ENCODE data around the gene CLCN1. TPM values are rescaled to one million over a fixed set of nuclear protein-coding genes. Genes with fewer than 3 reads are reported as not detected.

Gene CLCN1
- total RNA-seq, 3 donors from 2014 or later (not counting 1 experiment from before 2014, with no cell fraction given) = 0.16 to 0.19 TPM; not detected in 1

DNA sequence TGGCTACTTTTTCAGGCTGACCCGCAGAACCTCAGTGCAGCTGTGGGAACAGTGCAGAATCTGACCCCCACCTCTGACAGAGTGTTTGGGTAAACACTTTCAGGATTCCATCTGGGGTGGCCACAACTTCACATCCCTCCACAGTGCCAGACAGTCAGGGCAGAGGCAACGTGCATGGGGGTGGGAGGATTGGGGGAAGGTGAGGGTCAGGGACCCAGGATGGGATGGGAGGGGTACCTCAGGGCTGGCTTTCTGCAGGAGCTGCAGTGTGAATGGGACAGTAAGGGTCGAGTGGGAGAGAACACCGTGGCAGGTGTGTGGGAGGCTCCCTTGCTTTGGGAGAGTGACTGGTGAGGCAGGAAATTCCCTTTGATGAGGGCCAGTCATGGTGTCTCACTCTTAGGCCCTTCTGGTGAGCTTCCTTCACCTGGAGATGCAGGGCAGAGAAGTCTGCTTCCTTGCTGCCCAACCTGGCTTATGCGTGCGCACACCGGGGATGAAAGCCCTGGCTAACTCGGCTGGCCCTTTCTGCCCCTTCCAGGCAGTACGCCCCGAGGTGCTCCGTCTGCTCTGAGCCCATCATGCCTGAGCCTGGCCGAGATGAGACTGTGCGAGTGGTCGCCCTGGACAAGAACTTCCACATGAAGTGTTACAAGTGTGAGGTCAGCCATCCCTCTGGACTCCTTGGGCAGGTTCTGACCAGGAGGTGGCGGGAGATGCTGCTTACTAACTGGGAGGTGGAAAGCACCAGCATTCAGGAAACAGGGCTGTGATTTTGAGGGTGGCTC, 73.6 kb downstream of the CLCN1 start:
- H3K27ac ChIP-seq (ENCODE audit: low read length) = no peak overlapping the region
- no peaks in the 10 kb centered on the region for H3K27me3 ChIP-seq (ENCODE audit: control insufficient read depth, insufficient read depth, low read length)
- DNase-seq = no peak
- H3K4me1 ChIP-seq (ENCODE audit: control insufficient read depth, insufficient read depth, low read length) = peaks cover 28% of the 10 kb centered on the region
- ATAC-seq = no peak
- no peaks in the 10 kb centered on the region for H3K9me3 Mint-ChIP-seq
- peaks cover 0 to 13% of the 10 kb centered on the region in 2 donors for H3K4me1 Mint-ChIP-seq
- peaks cover 50% of the 10 kb centered on the region for H3K36me3 ChIP-seq (ENCODE audit: control insufficient read depth, insufficient read depth, low read length)
- WGBS (ENCODE audit: insufficient coverage) = 87% methylated on average over 15 of the region's 15 CpGs
- TF ChIP-seq, protein P1, sequence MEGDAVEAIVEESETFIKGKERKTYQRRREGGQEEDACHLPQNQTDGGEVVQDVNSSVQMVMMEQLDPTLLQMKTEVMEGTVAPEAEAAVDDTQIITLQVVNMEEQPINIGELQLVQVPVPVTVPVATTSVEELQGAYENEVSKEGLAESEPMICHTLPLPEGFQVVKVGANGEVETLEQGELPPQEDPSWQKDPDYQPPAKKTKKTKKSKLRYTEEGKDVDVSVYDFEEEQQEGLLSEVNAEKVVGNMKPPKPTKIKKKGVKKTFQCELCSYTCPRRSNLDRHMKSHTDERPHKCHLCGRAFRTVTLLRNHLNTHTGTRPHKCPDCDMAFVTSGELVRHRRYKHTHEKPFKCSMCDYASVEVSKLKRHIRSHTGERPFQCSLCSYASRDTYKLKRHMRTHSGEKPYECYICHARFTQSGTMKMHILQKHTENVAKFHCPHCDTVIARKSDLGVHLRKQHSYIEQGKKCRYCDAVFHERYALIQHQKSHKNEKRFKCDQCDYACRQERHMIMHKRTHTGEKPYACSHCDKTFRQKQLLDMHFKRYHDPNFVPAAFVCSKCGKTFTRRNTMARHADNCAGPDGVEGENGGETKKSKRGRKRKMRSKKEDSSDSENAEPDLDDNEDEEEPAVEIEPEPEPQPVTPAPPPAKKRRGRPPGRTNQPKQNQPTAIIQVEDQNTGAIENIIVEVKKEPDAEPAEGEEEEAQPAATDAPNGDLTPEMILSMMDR (IDR thresholded peaks at IDR 0.05) = no peak
- no peaks in the 10 kb centered on the region for H3K9me3 ChIP-seq (ENCODE audit: control insufficient read depth, insufficient read depth, low read length)
- intact Hi-C loops (cut with micrococcal nuclease) = no loop called here
- no peaks in the 10 kb centered on the region for H3K36me3 Mint-ChIP-seq
- H3K27me3 Mint-ChIP-seq (ENCODE audit: low read depth in 2 of 2) = no peaks in the 10 kb centered on the region
- H3K27ac Mint-ChIP-seq = peak overlapping the region in 1 of 2 donors; percentile 65
- no peak overlapping the region for H3K4me3 ChIP-seq (ENCODE audit: low read length)
- H3K4me3 Mint-ChIP-seq = no peak overlapping the region

DNA sequence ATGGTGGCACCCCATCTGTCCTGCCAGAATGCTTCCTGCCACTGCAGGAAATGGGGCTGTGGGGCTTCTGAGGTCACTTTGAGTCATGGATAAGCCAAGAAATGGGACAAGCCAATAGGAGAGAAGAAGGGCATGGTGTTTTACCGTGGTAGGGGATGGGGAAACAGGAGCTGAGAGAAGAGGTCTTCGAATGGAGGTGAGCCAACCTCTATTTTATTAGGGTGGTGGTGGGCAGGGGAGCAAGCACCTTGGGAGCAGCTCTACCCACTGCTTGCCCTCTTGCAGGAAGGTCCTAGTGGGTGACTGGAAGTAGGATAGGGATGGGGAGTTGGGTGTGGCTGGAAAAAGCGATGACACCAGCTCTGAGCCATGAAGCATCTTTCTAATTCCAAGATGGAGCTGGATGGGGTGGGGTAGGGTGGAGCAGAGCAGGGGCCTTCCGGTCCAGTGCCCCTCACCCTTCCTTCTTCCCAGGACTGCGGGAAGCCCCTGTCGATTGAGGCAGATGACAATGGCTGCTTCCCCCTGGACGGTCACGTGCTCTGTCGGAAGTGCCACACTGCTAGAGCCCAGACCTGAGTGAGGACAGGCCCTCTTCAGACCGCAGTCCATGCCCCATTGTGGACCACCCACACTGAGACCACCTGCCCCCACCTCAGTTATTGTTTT, 74.3 kb downstream of the CLCN1 start:
- Histone ChIP-seq H3K27me3 (ENCODE audit: control insufficient read depth, insufficient read depth, low read length) (no peaks in the 10 kb centered on the region), H3K4me3 (ENCODE audit: low read length) (no peak overlapping the region), H3K4me1 (ENCODE audit: control insufficient read depth, insufficient read depth, low read length) (peaks cover 27% of the 10 kb centered on the region), H3K9me3 (ENCODE audit: control insufficient read depth, insufficient read depth, low read length) (no peaks in the 10 kb centered on the region), H3K27ac (ENCODE audit: low read length) (no peak overlapping the region), H3K36me3 (ENCODE audit: control insufficient read depth, insufficient read depth, low read length) (peaks cover 50% of the 10 kb centered on the region)
- H3K27me3 Mint-ChIP-seq (ENCODE audit: low read depth in 2 of 2) = no peaks in the 10 kb centered on the region
- H3K4me3 Mint-ChIP-seq = no peak overlapping the region
- TF ChIP-seq, protein P1 (IDR thresholded peaks at IDR 0.05) = no peak
- ATAC-seq = no peak
- WGBS (ENCODE audit: insufficient coverage) = 92% methylated on average over 10 of the region's 10 CpGs
- no peaks in the 10 kb centered on the region for H3K36me3 Mint-ChIP-seq
- intact Hi-C loops (cut with micrococcal nuclease) = no loop called here
- DNase-seq = no peak
- peak overlapping the region in 1 of 2 donors; percentile 65 for H3K27ac Mint-ChIP-seq
- H3K9me3 Mint-ChIP-seq = no peaks in the 10 kb centered on the region
- H3K4me1 Mint-ChIP-seq = peaks cover 7 to 20% of the 10 kb centered on the region in 2 donors

DNA sequence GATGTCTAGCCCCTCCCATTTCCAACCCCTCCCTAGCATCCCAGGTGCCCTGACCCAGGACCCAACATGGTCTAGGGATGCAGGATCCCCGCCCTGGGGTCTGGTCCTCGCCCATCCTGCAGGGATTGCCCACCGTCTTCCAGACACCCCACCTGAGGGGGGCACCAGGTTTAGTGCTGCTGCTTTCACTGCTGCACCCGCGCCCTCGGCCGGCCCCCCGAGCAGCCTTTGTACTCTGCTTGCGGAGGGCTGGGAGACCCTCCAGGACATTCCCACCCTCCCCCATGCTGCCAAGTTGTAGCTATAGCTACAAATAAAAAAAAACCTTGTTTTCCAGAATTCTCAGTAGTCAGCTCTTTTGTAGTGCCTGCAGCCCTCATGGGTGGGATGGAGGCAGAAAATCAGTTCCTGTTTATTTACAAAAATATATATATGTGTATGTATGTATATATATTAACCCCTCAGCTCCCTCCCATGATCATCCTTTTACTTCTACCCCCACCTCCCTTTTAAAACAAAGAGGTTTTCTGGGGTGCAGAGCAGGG, 74.9 kb downstream of the CLCN1 start:
- Mint-ChIP-seq H3K9me3 (no peaks in the 10 kb centered on the region), H3K36me3 (no peaks in the 10 kb centered on the region), H3K4me1 (peaks cover 11 to 24% of the 10 kb centered on the region in 2 donors), H3K4me3 (no peak overlapping the region), H3K27ac (no peak overlapping the region), H3K27me3 (ENCODE audit: low read depth in 2 of 2) (no peaks in the 10 kb centered on the region)
- Histone ChIP-seq H3K4me1 (ENCODE audit: control insufficient read depth, insufficient read depth, low read length) (peaks cover 27% of the 10 kb centered on the region), H3K9me3 (ENCODE audit: control insufficient read depth, insufficient read depth, low read length) (no peaks in the 10 kb centered on the region), H3K27ac (ENCODE audit: low read length) (no peak overlapping the region), H3K27me3 (ENCODE audit: control insufficient read depth, insufficient read depth, low read length) (no peaks in the 10 kb centered on the region), H3K4me3 (ENCODE audit: low read length) (no peak overlapping the region), H3K36me3 (ENCODE audit: control insufficient read depth, insufficient read depth, low read length) (peaks cover 50% of the 10 kb centered on the region)
- TF ChIP-seq, protein P1 (IDR thresholded peaks at IDR 0.05) = no peak
- ATAC-seq = no peak
- intact Hi-C loops (cut with micrococcal nuclease) = no loop called here
- DNase-seq = no peak
- WGBS (ENCODE audit: insufficient coverage) = 99% methylated on average over 9 of the region's 9 CpGs
